CD4-positive, alpha-beta T cell (primary cell): ENCODE data around the gene PTPRK. TPM values are rescaled to one million over a fixed set of nuclear protein-coding genes. Genes with fewer than 3 reads are reported as not detected.

ENCODE experiments used
- ATAC-seq: fragments of 200-7000 bp; cut with Tn5 transposase; one replicate; pipeline ENCODE4 v1.10.0; 2022; ENCODE audit warnings: mild to moderate bottlenecking; ENCODE audit not compliant: poor library complexity
- CTCF ChIA-PET: fragments of 350-600 bp; sonication (Branson Sonifier 250); formaldehyde crosslinking; loops from one replicate; lab custom pipeline; 2021; ENCODE audit warnings: antibody characterized with exemption, inconsistent platforms; lab: Charles Lee
- POLR2A ChIA-PET: fragments of 350-600 bp; sonication (Branson Sonifier 250); formaldehyde crosslinking; loops from one replicate; lab custom pipeline; 2021; ENCODE audit warnings: antibody characterized with exemption, inconsistent platforms; lab: Charles Lee
- DNase-seq, 14 experiments: peaks; one replicate each; pipeline ENCODE4 v3.0.0-alpha.2; 2013 to 2020; ENCODE audit warnings: mixed read lengths in 2 of 14
- H3K27ac ChIP-seq, 2 donors: one replicate each; pipeline versions ENCODE4 v1.5.1 to v1.7.0; 2013; ENCODE audit warnings: low read length in 2 of 2, low read depth in 1 of 2, mild to moderate bottlenecking in 1 of 2
- H3K27me3 ChIP-seq, 2 experiments: 1 replicate in 1 of 2; 2 replicates in 1 of 2; pipeline versions ENCODE4 v1.6.1 to v1.7.0; 2013; ENCODE audit warnings: low read length in 2 of 2, control low read depth in 1 of 2, mild to moderate bottlenecking in 1 of 2, moderate library complexity in 1 of 2; ENCODE audit not compliant: insufficient read depth in 2 of 2, control insufficient read depth in 1 of 2
- H3K36me3 ChIP-seq: one replicate; pipeline ENCODE4 v1.6.1; 2013; ENCODE audit warnings: low read length, control low read depth; ENCODE audit not compliant: insufficient read depth
- H3K4me1 ChIP-seq: one replicate; pipeline ENCODE4 v1.6.1; 2013; ENCODE audit warnings: low read length, control low read depth; ENCODE audit not compliant: insufficient read depth
- H3K4me3 ChIP-seq: one replicate; pipeline ENCODE4 v1.5.1; 2013; ENCODE audit warnings: mild to moderate bottlenecking, low read length, moderate library complexity
- H3K9me3 ChIP-seq, 2 experiments: 1 replicate in 1 of 2; 2 replicates in 1 of 2; pipeline versions ENCODE4 v1.6.1 to v1.7.0; 2013; ENCODE audit warnings: low read length in 2 of 2, mild to moderate bottlenecking in 2 of 2, control low read depth in 1 of 2, moderate library complexity in 1 of 2; ENCODE audit not compliant: control insufficient read depth in 1 of 2, insufficient read depth in 1 of 2
- H3K27ac Mint-ChIP-seq: one replicate; pipeline ENCODE4 v1.8.0; 2020; ENCODE audit warnings: mixed read lengths
- H3K27me3 Mint-ChIP-seq: one replicate; pipeline ENCODE4 v1.8.0; 2021; ENCODE audit warnings: mixed read lengths
- H3K36me3 Mint-ChIP-seq: one replicate; pipeline ENCODE4 v1.8.0; 2021; ENCODE audit warnings: low read depth, mixed read lengths
- H3K4me1 Mint-ChIP-seq: one replicate; pipeline ENCODE4 v1.8.0; 2021; ENCODE audit warnings: low read depth, mixed read lengths
- H3K4me3 Mint-ChIP-seq: one replicate; pipeline ENCODE4 v1.8.0; 2020; ENCODE audit warnings: mild to moderate bottlenecking, mixed read lengths
- H3K9me3 Mint-ChIP-seq: one replicate; pipeline ENCODE4 v1.8.0; 2020; ENCODE audit warnings: mixed read lengths
- intact Hi-C, 2 experiments: fragments of 100-400 bp; cut with DNase I in 1 of 2; cut with micrococcal nuclease in 1 of 2; formaldehyde crosslinking; loops; one replicate each; pipeline versions ENCODE4 v1.15.1 to v1.9.0; 2023 to 2025; cut with DNase I, micrococcal nuclease
- total RNA-seq, 174 experiments: library from RNA in 2 of 174; stranded (reverse) in 2 of 174; gene quantifications; one replicate each; pipeline ENCODE4 v1.2.3 and lab custom pipeline; 2021 to 2026
- TF ChIP-seq, protein P1 (sequence below): fragments of 200-600 bp; IDR thresholded peaks from one replicate; pipeline ENCODE4 v1.8.0; 2022; ENCODE audit warnings: antibody characterized with exemption, mild to moderate bottlenecking

PTPRK gene
- total RNA-seq, 2 experiments from 2014 or later, result 8.4 to 10.3 TPM

DNA sequence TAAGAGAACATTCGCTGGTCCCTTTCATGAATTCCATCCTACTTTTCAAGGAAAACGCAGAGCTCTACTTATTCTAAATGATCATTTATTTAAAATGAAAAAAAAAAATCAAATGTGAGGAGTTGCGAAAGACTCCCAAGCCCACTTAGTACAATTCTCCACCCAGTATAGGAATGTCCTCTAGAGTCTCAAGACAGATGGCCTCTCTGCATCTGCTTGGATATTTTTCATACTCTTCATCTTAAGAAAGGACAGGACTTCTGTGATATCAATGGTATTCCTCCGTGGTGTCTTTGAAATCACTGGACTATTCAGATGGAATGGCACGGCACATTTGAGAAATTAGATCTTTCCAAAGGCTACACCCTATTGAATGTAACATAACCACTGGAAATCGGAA is 107.1 kb downstream of the PTPRK start:
- H3K27ac ChIP-seq, result no peak overlapping the region
- TF ChIP-seq, protein P1, sequence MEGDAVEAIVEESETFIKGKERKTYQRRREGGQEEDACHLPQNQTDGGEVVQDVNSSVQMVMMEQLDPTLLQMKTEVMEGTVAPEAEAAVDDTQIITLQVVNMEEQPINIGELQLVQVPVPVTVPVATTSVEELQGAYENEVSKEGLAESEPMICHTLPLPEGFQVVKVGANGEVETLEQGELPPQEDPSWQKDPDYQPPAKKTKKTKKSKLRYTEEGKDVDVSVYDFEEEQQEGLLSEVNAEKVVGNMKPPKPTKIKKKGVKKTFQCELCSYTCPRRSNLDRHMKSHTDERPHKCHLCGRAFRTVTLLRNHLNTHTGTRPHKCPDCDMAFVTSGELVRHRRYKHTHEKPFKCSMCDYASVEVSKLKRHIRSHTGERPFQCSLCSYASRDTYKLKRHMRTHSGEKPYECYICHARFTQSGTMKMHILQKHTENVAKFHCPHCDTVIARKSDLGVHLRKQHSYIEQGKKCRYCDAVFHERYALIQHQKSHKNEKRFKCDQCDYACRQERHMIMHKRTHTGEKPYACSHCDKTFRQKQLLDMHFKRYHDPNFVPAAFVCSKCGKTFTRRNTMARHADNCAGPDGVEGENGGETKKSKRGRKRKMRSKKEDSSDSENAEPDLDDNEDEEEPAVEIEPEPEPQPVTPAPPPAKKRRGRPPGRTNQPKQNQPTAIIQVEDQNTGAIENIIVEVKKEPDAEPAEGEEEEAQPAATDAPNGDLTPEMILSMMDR, result no peak
- H3K27me3 Mint-ChIP-seq, result no peaks in the 10 kb centered on the region
- peaks cover 2% of the 10 kb centered on the region in 2 experiments for H3K9me3 ChIP-seq
- ATAC-seq (no peak), DNase-seq (no peak)
- no peak overlapping the region for H3K4me3 ChIP-seq
- H3K4me1 Mint-ChIP-seq, result no peaks in the 10 kb centered on the region
- POLR2A ChIA-PET, result no interaction called here
- intact Hi-C loops, result loop anchor here in 1 of 2 experiments (1.0 kb wide), 1 partner anchor 44 kb away; no protein-coding TSS in a partner anchor
- no peak overlapping the region for H3K27ac Mint-ChIP-seq
- H3K4me3 Mint-ChIP-seq, result no peak overlapping the region
- H3K36me3 ChIP-seq, result no peaks in the 10 kb centered on the region
- CTCF ChIA-PET, result no interaction called here
- H3K27me3 ChIP-seq, result no peaks in the 10 kb centered on the region
- H3K9me3 Mint-ChIP-seq, result no peaks in the 10 kb centered on the region
- no peaks in the 10 kb centered on the region for H3K4me1 ChIP-seq
- no peaks in the 10 kb centered on the region for H3K36me3 Mint-ChIP-seq

DNA sequence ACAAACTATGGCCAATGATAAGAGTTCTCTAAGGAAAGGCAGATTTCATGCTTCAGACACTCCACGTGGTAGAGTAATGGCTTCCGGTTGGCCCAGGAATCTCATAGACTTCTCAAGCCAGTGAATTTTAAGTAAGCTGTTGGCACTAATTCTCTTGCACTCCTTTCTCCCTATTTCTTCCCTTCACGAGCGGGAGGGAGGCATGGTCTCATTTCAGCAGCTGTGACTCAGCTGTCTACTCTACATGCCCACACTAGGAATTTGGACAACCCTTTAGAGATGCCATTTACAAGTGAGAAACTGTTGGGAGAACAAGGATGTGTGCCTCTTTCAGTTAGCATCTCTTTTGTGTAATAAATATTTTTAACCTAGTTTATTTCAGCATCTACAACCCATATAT is 107.7 kb downstream of the PTPRK start:
- ChIA-PET CTCF (no interaction called here), POLR2A (no interaction called here)
- DNase-seq (no peak), ATAC-seq (no peak)
- Mint-ChIP-seq H3K4me1 (no peaks in the 10 kb centered on the region), H3K27me3 (no peaks in the 10 kb centered on the region), H3K27ac (no peak overlapping the region), H3K9me3 (no peaks in the 10 kb centered on the region), H3K4me3 (no peak overlapping the region), H3K36me3 (no peaks in the 10 kb centered on the region)
- no peak overlapping the region for H3K4me3 ChIP-seq
- no peaks in the 10 kb centered on the region for H3K27me3 ChIP-seq
- no peaks in the 10 kb centered on the region for H3K36me3 ChIP-seq
- no peak overlapping the region for H3K27ac ChIP-seq
- no peaks in the 10 kb centered on the region for H3K4me1 ChIP-seq
- intact Hi-C loops, result loop anchor here in 1 of 2 experiments (1.0 kb wide), 1 partner anchor 43 kb away; no protein-coding TSS in a partner anchor
- no peaks in the 10 kb centered on the region for H3K9me3 ChIP-seq
- TF ChIP-seq, protein P1, result no peak

DNA sequence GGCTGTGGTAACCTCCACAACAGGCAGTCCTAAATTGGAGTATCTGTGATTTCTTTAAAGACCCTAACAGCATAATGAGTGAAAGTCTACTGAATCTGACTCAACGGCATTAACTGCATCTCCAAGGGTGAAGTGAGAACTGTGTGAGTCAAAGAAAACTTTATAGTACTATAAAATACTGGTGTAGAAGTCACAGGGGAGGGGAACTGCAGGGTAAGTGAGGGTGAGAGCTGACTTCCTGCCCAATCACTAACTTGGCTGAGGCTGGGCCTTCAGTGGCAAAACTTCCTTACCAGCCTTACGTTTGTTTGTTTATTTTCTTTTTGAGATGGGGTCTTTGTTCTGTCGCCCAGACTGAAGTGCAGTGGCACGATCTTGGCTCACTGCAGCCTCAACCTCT is 109.8 kb downstream of the PTPRK start:
- CTCF ChIA-PET, result no interaction called here
- intact Hi-C loops, result no loop called here

More for the DNA sequence above, 109.8 kb downstream of the PTPRK start:
- Histone ChIP-seq H3K36me3 (no peaks in the 10 kb centered on the region), H3K4me1 (no peaks in the 10 kb centered on the region), H3K27ac (no peak overlapping the region), H3K9me3 (no peaks in the 10 kb centered on the region), H3K4me3 (no peak overlapping the region), H3K27me3 (no peaks in the 10 kb centered on the region)
- Mint-ChIP-seq H3K9me3 (no peaks in the 10 kb centered on the region), H3K36me3 (no peaks in the 10 kb centered on the region), H3K27me3 (no peaks in the 10 kb centered on the region), H3K27ac (no peak overlapping the region), H3K4me1 (no peaks in the 10 kb centered on the region), H3K4me3 (no peak overlapping the region)
- no peak for ATAC-seq
- TF ChIP-seq, protein P1, result no peak
- DNase-seq, result no peak
- POLR2A ChIA-PET, result no interaction called here
